Smooth muscle cell (in vitro differentiated cells): ENCODE measurements around the gene GNA12. TPM values are rescaled to one million over a fixed set of nuclear protein-coding genes. Genes with fewer than 3 reads are reported as not detected.

Source experiments
- DNase-seq: peaks from one replicate; lab custom pipeline; 2025; ENCODE audit not compliant: unreplicated experiment; lab: John Stamatoyannopoulos, UW
- H2AFZ ChIP-seq: fragments of 200-600 bp; sonication (generic); 2 replicates; pipeline ENCODE4 v1.6.0; 2016; ENCODE audit warnings: antibody characterized with exemption, low read depth, mild to moderate bottlenecking
- H3F3A ChIP-seq: fragments of 200-600 bp; sonication (generic); 2 replicates; pipeline ENCODE4 v1.6.0; 2017; ENCODE audit warnings: antibody characterized with exemption, low read depth
- H3K27ac ChIP-seq: fragments of 200-600 bp; sonication (generic); 2 replicates; pipeline ENCODE4 v1.5.1; 2016; ENCODE audit warnings: low read depth, mild to moderate bottlenecking
- H3K27me3 ChIP-seq: fragments of 200-600 bp; sonication (generic); 2 replicates; pipeline ENCODE4 v1.6.1; 2016; ENCODE audit warnings: low read depth, mild to moderate bottlenecking
- H3K36me3 ChIP-seq: fragments of 200-600 bp; sonication (generic); 2 replicates; pipeline ENCODE4 v1.5.1; 2016; ENCODE audit warnings: low read depth
- H3K4me1 ChIP-seq: fragments of 200-600 bp; sonication (generic); 2 replicates; pipeline ENCODE4 v1.5.1; 2016; ENCODE audit warnings: low read depth
- H3K4me2 ChIP-seq: fragments of 200-600 bp; sonication (generic); 2 replicates; pipeline ENCODE4 v1.6.0; 2016; ENCODE audit warnings: mild to moderate bottlenecking
- H3K4me3 ChIP-seq: fragments of 200-600 bp; sonication (generic); 2 replicates; pipeline ENCODE4 v1.5.1; 2016; ENCODE audit warnings: mild to moderate bottlenecking
- H3K79me2 ChIP-seq: fragments of 200-600 bp; sonication (generic); 2 replicates; pipeline ENCODE4 v1.6.0; 2016; ENCODE audit warnings: low read depth, mild to moderate bottlenecking
- H3K9ac ChIP-seq: fragments of 200-600 bp; sonication (generic); 2 replicates; pipeline ENCODE4 v1.6.0; 2016; ENCODE audit warnings: low read depth
- H3K9me3 ChIP-seq: fragments of 200-600 bp; sonication (generic); replicated peaks from 2 replicates; pipeline ENCODE4 v1.5.1; 2016; ENCODE audit warnings: low read depth
- H4K20me1 ChIP-seq: fragments of 200-600 bp; sonication (generic); 2 replicates; pipeline ENCODE4 v1.6.0; 2016; ENCODE audit warnings: low read depth
- CTCF ChIP-seq: fragments of 200-600 bp; sonication (generic); IDR thresholded peaks from 2 replicates; pipeline ENCODE4 v1.5.1; 2017; ENCODE audit warnings: borderline replicate concordance, mild to moderate bottlenecking, antibody characterized with exemption; ENCODE audit not compliant: insufficient read depth, poor library complexity, severe bottlenecking
- WGBS: methylation state at CpG from one replicate; pipeline ENCODE4 v1.1.7; 2016; ENCODE audit warnings: low lambda C conversion rate; 5-methylcytosine and 5-hydroxymethylcytosine counted together
- polyA plus RNA-seq: library from polyadenylated mRNA; unstranded; fragments of >200 nt; fragmentation: Nextera tagmentation; extraction: Ambion mirVana; gene quantifications from 2 replicates; pipeline ENCODE4 v1.2.1, GENCODE V29; 2016
- total RNA-seq: library from RNA; depleted of rRNA; stranded (reverse); fragments of >200 nt; gene quantifications from 2 replicates; pipeline ENCODE4 v1.2.3, GENCODE V29; 2014

The GNA12 gene
- total RNA-seq (20.3 and 32.9 TPM in 2 replicates), polyA plus RNA-seq (34.7 and 41.2 TPM in 2 replicates)

GRCh38 chr7:2844153-2845033, at the start of gene GNA12:
Gene GNA12, minus strand, starts transcription at chr7:2844308. Its CDS starts 147 bp downstream, at chr7:2844161.
- no peaks in the 10 kb centered on the region for H3K36me3 ChIP-seq
- no peaks in the 10 kb centered on the region for H3K9me3 ChIP-seq
- H3F3A ChIP-seq = no peaks in the 10 kb centered on the region
- DNase-seq = peak; percentile 92
- peaks cover 44% of the 10 kb centered on the region for H3K79me2 ChIP-seq
- peaks cover 16% of the 10 kb centered on the region for H3K4me1 ChIP-seq
- TF ChIP-seq CTCF = no peak
- H3K4me2 ChIP-seq = peak within 1 kb of the TSS; percentile 97
- H3K27me3 ChIP-seq = no peaks in the 10 kb centered on the region
- 2% methylated on average over 72 of the region's 79 CpGs for WGBS
- H3K9ac ChIP-seq = peak within 1 kb of the TSS; percentile 71
- H2AFZ ChIP-seq = peak within 1 kb of the TSS; percentile 40
- H3K4me3 ChIP-seq = peak within 1 kb of the TSS; percentile 75
- peaks cover 41% of the 10 kb centered on the region for H4K20me1 ChIP-seq
- peak within 1 kb of the TSS; percentile 9 for H3K27ac ChIP-seq

GRCh38 chr7:2893411-2893861, 49.3 kb upstream of the GNA12 start:
- no peak overlapping the region for H3K9ac ChIP-seq

GRCh38 chr7:2892549-2892948, 48.4 kb upstream of the GNA12 start:
- DNase-seq = no peak
- Histone ChIP-seq H3K36me3 (no peaks in the 10 kb centered on the region), H3K9ac (no peak overlapping the region), H3K79me2 (no peaks in the 10 kb centered on the region), H3K27me3 (no peaks in the 10 kb centered on the region), H3K9me3 (no peaks in the 10 kb centered on the region), H3F3A (no peaks in the 10 kb centered on the region), H3K4me1 (no peaks in the 10 kb centered on the region), H3K4me3 (no peak overlapping the region), H3K4me2 (no peak overlapping the region), H2AFZ (no peak overlapping the region), H3K27ac (no peak overlapping the region), H4K20me1 (no peaks in the 10 kb centered on the region)
- 86% methylated on average over 8 of the region's 8 CpGs for WGBS
- no peak for TF ChIP-seq CTCF

More at GRCh38 chr7:2893411-2893861, 49.3 kb upstream of the GNA12 start:
- no peaks in the 10 kb centered on the region for H3K27me3 ChIP-seq
- H3K79me2 ChIP-seq = no peaks in the 10 kb centered on the region
- H2AFZ ChIP-seq = no peak overlapping the region
- H4K20me1 ChIP-seq = no peaks in the 10 kb centered on the region
- no peaks in the 10 kb centered on the region for H3F3A ChIP-seq
- H3K4me3 ChIP-seq = no peak overlapping the region
- H3K4me1 ChIP-seq = no peaks in the 10 kb centered on the region
- 90% methylated on average over 8 of the region's 9 CpGs for WGBS
- no peaks in the 10 kb centered on the region for H3K36me3 ChIP-seq
- no peaks in the 10 kb centered on the region for H3K9me3 ChIP-seq
- no peak overlapping the region for H3K27ac ChIP-seq
- no peak for TF ChIP-seq CTCF
- H3K4me2 ChIP-seq = no peak overlapping the region
- DNase-seq = no peak
